HG03039 (cell line): ENCODE measurements around the gene SOX5.
"Not testable (repeated sequence)": the region's sequence is repeated elsewhere in the genome, so short reads cannot be mapped to it uniquely, and the experiment has no call there.

Experiments
- ATAC-seq: cut with Tn5 transposase; IDR thresholded peaks from one replicate; pipeline ENCODE4 v1.9.1; 2021; ENCODE audit warnings: mild to moderate bottlenecking, moderate library complexity; ENCODE audit not compliant: unreplicated experiment

Gene SOX5

DNA sequence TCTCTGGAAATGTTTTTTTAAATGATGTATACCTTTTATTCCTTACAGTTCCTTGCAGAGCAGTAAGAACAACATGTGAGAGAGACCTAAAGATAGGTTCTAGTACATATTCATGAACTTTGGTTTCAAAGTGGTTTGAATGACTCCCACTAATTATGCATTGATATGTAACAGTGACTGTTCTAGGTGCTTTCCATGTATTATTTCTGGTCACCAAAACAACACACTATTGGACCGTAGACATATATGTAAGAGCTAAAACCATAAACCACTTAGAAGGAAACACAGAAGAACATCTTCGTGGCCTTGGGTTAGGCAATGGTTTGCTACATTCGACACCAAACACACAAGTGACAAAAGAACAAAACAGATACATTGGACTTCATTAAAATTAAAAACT, 37.9 kb downstream of the SOX5 start:
- ATAC-seq: no peak

DNA sequence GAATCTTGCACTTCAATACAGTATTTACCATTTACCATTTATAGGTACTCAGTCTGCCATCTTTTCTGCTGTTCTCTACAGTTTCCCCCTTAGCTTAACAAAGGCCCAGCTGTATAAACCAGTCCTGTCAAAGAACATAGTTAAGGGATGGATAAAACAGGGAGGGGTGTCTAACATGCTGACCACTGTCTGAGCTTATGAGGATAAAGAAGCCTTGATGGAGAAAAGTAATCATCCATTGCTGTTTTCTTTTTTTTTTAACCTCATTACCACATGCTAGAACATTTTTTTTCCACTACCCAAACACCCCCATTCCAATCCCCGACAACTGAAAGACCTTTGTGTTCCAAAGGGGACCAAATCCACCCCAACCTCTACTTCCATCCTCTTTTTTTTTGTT, 39.9 kb downstream of the SOX5 start:
- ATAC-seq: no peak

DNA sequence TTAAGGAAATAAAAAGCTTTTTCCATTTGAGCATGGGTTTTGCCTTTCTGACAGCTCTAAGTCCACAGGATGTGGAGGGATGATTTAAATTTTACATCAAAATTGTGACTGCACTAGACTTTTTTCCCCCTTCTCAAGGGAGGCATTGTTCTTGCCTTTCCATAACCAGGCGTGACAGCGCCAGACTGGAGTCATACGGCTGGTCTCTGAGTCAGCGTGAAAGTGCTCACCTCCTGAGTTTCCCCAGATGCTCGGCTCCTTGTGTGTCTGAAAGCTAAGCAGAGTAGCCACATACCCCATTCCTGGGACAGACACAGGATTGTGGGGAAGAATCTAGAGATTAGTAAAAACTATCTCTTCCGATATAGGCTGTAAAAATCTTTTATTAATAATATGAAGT, 43.1 kb downstream of the SOX5 start:
- ATAC-seq: no peak

DNA sequence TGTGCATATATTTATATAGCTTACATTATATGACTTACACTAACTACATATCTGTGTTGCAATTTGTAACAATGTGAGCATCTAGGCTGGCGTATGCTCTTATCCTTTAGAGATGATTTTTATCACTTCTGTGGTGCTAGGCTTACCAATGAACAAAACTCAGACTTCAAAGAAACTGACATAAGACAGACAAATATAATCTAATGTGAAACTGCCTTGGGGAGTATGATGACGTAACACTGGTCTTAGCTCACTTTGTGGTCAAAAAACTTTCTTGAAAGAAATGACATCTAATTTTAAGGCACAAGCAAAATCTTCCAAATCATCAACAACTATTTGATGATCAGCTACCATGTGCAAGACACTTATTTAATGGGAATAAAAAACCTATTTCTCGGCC, 50.0 kb downstream of the SOX5 start:
- ATAC-seq: no peak

DNA sequence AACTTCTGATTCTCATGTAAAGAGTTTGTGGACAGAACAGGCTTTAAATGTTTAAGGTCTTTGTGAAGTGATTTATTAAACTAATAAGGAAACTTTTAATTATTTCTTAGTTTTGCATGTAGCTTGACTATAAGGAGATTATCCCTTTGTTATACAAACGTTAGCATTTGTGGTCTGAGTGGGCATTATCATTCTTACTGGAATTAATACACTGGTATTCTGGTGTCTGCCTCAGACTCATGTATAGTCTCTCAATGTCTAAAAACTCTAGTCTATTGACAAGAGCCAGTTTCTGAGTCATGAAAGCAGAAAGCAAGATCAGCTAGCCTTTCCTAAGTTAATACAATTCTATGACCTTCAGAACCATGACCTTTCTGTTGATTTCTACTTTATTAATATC, 51.3 kb downstream of the SOX5 start:
- ATAC-seq: no peak

DNA sequence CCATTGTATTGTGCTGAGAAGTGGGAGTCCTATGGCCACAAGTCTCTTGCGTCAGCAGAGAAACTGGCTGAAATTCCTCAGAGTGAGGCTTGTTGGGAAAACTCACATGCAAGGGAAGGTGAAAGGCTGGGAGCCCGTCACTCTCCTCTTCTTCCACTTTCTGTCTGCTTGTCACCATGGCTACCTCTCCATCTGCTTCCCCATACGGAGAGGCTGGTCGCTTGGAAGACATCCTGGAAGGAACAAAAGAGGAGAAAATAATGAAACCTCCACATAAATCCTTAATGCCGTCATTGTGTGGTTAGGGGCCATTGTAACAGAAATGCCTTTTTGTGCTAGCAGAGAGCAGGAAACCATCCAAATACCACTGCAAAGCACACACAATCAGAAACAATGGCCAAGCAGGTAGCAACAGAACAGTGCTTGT, 53.7 kb downstream of the SOX5 start:
- no peak for ATAC-seq

DNA sequence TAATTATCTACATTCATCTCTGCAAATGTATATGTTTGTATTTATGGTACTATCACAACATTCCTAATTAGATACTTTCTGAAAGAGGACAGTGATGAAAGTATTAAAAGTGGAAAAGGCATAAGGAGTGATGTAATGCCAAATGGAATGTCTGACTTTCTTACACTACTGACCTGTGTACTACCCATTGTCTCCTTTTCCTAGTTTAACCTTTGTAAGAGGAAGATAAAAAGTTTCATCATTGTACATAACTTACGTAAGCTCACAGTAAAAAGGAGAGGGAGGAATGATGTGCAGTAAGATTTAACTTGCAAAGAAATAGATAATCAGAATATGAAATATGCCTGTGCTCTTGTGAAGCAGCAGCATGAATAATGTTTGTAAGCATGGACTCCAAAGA, 55.9 kb downstream of the SOX5 start:
- ATAC-seq: no peak

DNA sequence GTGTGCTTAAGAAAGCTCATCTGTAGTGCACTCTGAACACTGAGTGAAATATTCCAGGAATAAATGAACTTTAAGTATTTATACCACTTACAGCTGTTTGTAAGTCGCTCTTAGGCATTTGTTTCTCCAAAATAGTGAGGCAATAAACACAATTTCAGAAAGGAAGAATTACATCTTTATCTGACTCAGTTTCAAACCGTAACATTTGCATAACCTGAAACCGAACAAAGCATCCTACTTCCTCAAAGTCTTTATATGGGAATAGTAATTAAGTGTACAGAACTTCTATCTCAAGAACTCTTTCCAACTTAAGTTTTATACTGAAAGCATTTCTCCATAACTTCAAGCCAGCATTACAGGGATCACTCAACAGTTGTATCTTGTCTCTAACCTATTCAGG, 58.4 kb downstream of the SOX5 start:
- no peak for ATAC-seq

DNA sequence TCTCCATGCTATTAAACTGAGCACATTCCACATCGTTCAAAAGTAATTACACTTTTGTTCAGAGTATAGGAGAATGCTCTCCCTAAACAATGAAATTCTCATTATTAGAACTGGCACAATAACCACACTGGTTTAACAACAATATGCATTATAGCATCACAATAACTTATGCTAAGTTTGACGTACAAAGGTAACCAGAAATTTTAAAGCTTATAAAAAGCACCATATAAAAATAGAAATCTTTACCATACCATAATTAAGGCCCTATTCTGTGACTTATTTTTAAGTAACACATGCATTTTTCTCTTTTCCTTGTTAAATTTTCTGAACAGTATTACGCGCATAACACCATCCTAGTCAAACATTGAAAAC, 60.4 kb downstream of the SOX5 start:
- no peak for ATAC-seq

DNA sequence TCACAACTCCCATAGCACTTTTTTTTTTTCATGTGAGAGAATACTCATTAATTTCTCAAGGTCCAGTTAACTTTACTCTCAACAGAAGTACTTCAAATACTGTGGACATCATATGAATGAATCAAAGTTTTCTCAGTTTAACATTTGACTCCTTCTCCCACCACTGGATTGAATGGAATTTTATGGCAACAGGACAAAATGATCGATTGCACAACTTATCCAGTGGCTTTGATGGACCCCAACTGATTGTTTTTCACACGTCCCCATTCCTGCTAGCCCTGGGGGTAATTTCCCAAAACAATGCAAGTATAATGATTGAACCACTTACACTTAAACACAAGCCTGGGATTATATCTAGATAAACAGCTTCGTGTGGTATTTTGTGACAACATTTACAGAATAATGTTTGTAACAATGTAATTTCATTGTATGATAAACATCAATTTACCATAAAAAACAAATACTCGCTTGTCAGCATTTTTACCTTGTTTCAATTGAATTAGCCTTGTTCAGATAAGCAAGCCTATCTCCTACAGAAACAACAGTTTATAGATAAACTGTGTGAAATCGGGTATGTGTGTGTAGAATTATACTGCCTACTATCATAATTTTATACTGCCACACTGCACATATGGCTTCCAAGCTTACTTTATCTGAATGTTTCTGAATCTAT, 60.9 kb downstream of the SOX5 start:
- no peak for ATAC-seq

DNA sequence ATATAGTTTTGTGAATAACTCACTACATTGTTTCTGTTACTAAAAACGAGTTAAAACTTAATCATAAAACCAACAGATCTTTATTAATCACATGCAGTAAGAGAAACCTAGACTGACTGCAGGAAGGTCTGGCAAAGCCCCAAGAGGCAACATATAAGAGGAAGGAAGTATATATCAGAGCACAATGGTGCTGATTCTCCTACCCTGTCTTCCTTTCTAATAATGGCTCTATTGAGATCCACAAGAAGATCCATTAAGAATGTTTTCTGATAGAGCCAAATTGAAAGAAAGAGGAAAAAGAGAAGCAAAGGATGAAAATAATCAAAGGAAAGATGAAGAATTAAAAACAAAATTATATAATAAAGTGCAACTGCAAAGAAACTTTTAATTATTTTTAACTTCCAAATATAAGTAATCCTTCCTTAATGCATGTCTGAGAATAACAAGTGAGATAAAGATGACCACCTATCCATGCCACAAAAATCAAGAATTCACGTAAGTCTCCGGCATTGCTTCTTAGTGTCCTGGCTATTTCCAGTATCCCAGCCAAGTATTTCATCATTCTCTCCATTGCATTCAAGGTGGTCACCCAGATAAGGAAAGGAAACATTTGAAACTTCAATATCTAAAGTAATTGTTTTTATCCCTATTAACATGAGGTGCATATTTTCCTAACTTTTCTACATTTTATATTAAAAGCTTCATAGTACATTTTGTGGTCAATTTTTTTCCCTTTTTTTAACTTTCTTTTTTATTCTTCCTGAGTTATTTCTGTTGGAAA, 62.2 kb downstream of the SOX5 start:
- ATAC-seq: no peak

DNA sequence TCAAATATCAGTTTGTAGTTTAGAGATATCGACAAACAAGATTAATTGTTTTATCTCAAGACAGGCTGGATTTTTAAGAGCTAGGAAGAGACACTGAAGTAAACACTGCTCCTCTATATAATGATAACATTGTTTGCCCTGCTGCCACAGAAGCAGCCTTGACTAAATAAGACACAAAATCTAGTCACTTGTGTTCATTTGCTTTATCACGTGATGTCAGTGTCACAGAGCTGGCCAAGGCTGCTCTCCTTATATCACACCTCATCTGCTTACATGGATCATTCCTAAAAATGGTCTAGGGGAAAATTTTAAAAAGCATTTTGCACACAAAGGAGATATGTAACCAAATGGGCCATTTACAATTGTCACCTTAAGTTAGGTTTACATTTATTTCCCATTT, 64.1 kb downstream of the SOX5 start:
- no peak for ATAC-seq

DNA sequence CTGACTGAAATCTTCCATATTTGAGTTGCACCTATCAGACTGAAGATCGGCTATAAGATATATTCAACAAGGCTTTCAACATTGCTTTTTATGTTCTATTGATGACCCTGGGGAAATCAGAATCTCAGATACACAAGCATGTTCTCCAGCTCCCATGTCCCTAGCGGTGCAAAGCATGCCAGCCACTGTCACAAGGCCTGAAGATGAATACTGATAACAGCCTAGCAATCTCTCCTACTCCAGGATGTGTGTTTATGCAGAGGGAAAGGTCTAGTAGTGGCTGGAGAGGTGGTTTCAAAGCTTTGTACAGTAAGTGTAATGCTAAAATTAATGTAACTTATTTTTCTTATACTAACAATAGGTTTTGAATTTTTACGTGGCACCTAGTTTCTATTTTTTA, 64.6 kb downstream of the SOX5 start:
- ATAC-seq: no peak

DNA sequence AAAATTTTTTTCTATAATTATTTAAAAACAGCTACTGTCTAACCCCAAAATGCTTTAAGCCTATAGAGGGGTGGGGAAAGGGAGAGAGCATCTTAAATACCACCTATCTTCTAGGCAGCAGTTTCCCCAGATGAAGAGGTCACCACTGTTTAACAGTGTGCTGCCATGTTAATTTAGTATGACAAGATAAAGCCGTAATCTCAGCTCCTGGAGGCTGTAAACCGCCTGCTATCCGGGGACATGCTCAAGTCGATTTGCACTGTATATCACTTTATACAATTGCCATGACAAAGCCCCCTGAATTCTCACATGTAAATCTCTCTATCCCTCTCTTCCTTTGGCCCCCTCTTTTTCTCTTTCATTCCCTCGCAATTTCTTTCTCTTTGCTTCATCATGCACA, 68.5 kb downstream of the SOX5 start:
- no peak for ATAC-seq

DNA sequence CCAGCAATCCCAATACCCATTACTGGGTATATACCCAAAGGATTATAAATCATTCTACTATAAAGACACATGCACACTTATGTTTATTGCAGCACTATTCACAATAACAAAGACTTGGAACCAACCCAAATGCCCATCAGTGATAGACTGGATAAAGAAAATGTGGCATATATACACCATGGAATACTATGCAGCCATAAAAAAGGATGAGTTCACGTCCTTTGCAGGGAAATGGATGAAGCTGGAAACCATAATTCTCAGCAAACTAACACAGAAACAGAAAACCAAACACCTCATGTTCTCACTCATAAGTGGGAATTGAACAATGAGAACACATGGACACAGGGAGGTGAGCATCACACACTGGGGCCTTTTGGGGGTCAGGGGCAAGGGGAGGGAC, 72.9 kb downstream of the SOX5 start:
- not testable (repeated sequence) for ATAC-seq

DNA sequence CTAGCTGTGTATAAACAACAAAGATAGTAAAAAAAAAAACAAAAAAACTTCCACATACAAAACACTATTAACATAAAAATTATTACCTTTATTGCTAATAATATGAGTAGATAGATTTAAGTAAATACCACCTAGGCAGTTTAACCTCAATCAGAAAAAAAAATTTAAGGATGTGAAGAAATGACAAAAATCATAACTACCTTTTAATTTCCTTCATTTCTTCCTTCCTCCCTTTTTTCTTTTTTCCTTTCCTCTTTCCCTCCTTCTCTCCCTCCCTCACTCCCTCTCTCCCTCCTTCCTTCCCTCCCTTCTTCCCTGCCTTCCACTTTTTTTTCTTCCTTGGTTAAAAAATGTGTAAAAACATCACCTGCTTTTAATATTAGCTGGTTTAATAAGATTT, 81.7 kb downstream of the SOX5 start:
- no peak for ATAC-seq

DNA sequence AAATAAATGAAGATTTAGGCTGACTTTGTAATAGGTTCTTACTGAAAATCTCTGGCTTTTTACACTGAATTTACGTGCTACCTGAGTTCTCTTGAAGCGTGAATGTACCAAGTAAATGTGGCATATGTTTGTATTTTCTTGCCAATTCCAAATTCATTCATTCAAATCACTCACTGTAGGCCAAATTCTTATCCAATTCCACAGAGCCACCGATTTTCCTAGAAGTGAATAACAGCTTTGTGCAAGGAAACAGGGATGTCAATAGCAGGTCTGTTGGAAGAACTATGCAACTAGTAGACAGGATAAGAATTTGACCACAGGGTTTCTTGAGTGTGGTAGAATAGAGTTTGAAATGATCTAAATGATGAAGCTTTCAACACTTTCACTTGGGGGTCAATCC, 86.8 kb downstream of the SOX5 start:
- no peak for ATAC-seq

DNA sequence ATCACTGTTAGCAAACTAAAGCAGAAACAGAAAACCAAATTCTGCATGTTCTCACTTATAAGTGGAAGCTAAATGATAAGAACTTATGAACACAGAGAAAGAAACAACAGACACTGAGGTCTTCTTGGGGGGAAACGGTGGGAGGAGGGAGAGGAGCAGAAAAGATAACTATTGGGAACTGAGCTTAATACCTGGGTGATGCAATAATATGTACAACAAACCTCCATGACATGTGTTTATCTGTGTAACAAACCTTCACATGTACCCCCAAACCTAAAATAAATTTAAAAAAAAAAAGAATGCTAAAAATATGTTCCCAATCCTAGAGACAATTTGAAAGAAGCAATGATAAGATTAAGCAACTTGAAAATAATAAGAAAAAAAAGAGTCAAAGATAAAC, 89.5 kb downstream of the SOX5 start:
- ATAC-seq: no peak

DNA sequence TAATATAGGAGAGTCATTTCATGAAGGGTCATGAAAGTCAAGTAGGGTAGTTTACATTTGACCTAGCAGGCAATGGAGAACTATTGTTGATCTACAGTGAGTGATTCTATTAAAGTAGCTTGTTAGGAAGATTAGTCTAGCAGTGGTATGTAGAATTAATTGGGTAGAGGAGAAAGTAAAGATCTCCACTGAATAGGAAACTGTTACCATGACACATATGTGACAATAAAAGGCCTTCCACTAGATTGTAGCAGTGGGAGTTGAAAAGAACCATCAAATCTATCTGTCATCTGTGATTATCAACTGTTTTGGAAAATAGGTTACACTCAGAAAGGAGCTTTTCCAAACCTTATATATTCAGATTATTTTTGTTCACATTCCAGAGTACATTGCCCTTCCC, 92.3 kb downstream of the SOX5 start:
- ATAC-seq: no peak

DNA sequence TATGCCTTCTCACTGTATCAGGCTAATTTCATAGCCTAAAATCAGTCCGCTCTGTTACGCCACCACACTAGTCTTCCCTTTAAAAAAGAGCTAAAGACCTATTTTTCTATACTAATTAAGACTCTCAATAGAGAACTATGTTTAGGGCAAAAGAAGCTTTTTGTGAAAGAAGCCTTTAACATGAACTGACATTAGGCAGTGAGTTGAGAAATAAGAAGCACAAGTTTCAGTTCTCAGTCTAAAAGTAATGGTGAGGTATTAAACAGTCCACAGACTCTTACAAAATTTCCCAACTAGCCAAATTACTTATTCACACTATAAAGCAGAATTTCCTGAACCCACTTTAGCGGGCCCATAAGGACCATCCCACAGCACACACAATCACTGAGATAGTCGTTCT, 93.7 kb downstream of the SOX5 start:
- ATAC-seq: no peak

DNA sequence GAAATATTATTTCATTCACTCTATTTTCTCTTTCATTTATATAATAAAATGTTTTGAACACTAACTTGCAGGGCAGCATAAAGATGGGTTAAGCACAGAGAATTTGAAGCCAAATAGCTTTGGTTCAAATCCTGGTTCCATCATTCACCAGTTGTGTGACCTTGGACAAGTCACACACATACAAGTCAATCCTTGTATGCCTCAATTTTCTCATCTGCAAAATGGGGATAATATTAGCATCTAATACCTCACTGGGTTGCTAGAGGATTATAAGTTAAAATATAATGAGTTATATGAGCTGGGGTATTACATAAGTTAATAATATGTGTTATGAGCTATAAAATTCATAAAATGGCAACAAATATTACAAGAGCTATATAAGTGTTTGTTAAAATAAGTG, 94.9 kb downstream of the SOX5 start:
- ATAC-seq: no peak

DNA sequence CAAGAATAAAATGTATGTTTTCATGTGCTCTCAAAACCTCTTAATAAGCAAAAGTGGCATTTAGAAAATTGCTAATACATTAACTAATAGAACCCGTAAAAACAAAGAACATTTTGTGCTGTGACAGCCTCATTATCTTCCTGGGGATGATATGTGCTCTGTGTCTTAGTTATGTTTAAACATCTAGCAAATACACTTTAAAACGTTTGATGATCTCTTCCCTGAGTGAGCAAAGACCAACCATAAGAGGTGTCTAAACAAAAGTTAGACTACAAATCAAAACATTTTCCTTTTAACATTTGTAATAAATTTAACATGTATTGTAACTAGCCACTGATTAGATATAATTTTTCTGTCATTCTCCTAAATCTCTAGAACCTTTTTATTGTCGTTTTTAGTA, 95.8 kb downstream of the SOX5 start:
- no peak for ATAC-seq

DNA sequence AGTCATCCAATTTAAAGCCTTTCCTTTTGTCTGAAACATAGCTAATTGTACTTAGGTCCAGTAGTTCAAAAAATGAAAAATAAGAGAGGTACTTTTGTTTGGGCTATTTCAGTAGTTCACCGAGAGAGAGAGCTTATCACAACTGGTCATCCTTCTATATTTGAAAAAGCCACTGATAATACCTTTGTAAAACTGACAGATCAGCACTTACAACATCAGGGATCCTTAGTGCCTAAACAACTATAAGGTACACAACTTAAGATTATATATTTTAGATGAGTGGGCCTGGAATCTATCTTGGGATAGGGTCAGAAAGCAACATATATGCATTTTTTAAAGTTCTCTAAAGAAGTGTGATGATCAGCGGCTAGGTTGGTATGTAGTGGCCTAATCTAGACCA, 97.9 kb downstream of the SOX5 start:
- no peak for ATAC-seq
